Activated gamma-delta T cell treated with anti-CD3 and anti-CD28 coated beads, Interleukin-2, amount 50 U/mL, for 16 hours (primary cell): Measurements from ENCODE around the gene MGAT4D.
"Not testable (repeated sequence)": the region's sequence is repeated elsewhere in the genome, so short reads cannot be mapped to it uniquely, and the experiment has no call there.

Experiments used
- DNase-seq: peaks from one replicate; pipeline ENCODE4 v3.0.0-alpha.2; 2020; ENCODE audit warnings: low read depth

The MGAT4D gene

GRCh38 chr4:140439644-140440142 is 58.4 kb downstream of the MGAT4D start:
- no peak for DNase-seq

- DNase-seq, result no peak
These were observed 70.1 kb downstream of the MGAT4D start for GRCh38 chr4:140427919-140428471.

GRCh38 chr4:140427106-140427918 is 70.8 kb downstream of the MGAT4D start, which contains the start of gene CLGN:
CLGN (minus strand) TSS chr4:140427648; CDS start chr4:140413078, 14,570 bp downstream.
- peak; percentile 9 for DNase-seq

GRCh38 chr4:140426610-140427105 is 71.4 kb downstream of the MGAT4D start:
- DNase-seq, result no peak

GRCh38 chr4:140423106-140423505 is 75.0 kb downstream of the MGAT4D start:
- DNase-seq, result no peak

- DNase-seq, result not testable (repeated sequence)
These were observed 84.7 kb downstream of the MGAT4D start for GRCh38 chr4:140413130-140413969.

- no peak for DNase-seq
These were observed 89.1 kb downstream of the MGAT4D start for GRCh38 chr4:140408974-140409373.

GRCh38 chr4:140406292-140406691 is 91.8 kb downstream of the MGAT4D start:
- no peak for DNase-seq

GRCh38 chr4:140400111-140400510 is 98.0 kb downstream of the MGAT4D start:
- no peak for DNase-seq

GRCh38 chr4:140395668-140396067 is 102.4 kb downstream of the MGAT4D start:
- no peak for DNase-seq
